GM21526 (cell line): Measurements from ENCODE around the gene ASPSCR1.

Experiments used
- ATAC-seq: cut with Tn5 transposase; IDR thresholded peaks from one replicate; pipeline ENCODE4 v1.9.1; 2021; ENCODE audit warnings: moderate library complexity; ENCODE audit not compliant: unreplicated experiment, low FRiP score

Gene ASPSCR1

DNA sequence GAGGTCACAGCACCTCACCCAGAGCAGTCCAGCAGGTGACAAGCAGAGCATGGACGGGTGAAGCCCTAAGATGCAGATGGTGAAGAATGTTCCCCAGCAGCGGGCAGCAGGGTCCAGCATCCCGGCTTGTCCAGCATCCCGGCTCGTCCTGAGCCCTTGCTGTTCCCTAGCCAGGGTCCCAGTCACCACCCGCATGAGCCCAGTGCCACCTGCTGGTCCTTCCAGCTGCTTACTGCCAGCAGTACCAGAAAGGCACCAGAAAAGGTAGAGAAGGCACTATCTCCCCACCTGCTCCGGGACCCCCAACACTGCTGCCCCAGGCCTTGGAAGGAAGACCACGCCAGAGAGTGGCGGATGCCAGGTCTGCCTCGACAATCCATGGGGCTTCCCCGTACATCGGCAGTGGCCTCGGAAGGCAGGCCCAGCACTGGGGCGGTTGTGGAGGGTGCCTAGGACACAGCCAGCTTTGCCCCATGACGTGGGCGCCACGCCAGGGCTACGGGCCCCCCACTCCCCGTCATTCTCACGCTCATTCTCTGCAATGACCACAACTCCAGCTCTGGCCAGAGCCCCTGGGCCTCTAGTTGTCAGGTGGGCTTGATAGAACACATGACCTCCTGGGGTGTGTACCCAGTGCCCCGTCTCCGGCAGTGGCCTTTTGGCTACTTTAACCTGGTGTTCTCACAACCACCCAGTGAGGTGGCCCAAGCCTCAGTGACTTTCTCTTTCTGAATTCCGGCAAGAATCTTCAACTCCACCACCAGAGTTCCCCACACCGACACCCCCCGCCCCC is 43.9 kb downstream of the ASPSCR1 start:
- no peak for ATAC-seq

DNA sequence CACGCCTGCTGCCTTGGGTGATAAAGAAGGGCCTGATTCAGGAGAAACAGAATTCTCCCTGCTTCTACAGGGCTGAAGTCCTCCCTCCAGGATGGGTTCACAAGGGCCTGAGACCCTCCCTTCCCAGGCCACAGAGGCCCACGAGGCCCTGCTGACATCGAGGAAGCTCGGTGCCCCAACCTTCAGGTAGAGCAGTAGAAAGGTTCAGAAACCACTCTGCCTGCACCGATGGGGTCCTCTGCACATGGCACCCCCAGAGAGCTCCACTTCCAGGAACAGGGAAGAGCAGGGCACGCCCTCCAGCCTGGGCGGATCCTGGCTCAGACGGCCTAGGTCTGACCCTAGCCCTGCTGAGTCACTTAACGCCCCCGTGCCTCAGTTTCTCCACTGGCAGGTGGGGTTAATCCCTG is 44.5 kb downstream of the ASPSCR1 start:
- no peak for ATAC-seq

DNA sequence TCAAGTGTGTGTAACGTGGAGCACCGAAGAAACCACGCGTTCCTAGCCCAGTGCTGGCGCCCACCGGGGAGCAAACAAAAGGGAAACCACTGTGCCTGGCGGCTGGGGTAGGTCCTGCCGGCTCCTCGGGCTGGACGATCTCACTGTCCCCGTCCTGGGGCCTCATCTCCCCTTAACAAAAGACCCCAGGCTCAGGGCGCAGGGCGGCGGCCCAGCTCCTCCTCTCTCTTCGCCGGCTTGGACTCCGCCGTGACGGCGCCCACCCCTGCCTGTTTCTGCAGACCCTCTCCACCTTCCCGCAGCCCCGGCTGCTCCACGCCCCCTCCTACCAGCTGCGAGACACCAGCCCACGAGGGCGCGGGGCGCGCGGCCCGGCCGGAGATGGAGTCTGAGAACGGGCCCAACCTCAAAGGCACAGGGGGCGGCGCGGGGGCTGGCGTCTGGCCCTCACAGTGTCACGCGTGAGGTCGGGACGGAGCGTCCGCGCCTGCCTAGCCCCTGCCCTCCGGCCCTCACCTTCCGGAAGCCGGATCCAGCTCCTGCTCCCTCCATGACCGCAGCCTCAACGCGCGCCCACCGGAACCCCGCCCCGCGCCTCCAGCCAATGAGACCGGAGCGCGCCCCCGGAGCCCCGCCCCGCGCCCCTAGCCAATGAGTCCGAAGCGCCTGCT is 45.0 kb downstream of the ASPSCR1 start, which contains the start of gene CENPX:
Gene CENPX (minus strand): TSS at position 569 of the 671 bp plus-strand sequence. CDS start 17 bp downstream, at position 552.
- peak; percentile 9 for ATAC-seq

DNA sequence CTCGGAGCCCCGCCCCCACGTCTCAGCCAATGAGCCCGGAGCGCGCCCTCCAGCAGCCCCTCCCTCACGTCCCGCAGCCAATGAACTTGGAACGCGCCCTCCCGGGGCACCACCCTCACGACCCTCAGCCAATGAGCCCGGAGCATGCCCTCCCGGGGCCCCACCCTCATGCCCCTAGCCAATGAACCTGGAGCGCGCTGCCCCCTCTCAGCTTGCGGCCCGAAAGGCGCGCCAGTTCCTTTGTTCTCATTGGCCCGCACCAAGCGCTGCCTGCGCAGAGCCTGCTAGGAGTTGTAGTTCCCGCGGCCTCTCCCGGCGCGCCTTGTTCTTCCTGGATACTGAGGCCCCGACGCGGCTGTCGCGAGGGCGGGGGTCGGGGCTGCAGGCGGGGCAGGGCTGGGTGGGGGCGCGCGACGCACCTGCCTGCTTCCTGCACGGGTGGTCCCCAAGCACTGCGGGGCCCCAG is 45.6 kb downstream of the ASPSCR1 start, which contains the start of gene LRRC45:
Gene LRRC45 (plus strand): TSS at position 325 of the 466 bp plus-strand sequence. CDS start 339 bp downstream, outside the sequence.
- peak; percentile 75 for ATAC-seq

DNA sequence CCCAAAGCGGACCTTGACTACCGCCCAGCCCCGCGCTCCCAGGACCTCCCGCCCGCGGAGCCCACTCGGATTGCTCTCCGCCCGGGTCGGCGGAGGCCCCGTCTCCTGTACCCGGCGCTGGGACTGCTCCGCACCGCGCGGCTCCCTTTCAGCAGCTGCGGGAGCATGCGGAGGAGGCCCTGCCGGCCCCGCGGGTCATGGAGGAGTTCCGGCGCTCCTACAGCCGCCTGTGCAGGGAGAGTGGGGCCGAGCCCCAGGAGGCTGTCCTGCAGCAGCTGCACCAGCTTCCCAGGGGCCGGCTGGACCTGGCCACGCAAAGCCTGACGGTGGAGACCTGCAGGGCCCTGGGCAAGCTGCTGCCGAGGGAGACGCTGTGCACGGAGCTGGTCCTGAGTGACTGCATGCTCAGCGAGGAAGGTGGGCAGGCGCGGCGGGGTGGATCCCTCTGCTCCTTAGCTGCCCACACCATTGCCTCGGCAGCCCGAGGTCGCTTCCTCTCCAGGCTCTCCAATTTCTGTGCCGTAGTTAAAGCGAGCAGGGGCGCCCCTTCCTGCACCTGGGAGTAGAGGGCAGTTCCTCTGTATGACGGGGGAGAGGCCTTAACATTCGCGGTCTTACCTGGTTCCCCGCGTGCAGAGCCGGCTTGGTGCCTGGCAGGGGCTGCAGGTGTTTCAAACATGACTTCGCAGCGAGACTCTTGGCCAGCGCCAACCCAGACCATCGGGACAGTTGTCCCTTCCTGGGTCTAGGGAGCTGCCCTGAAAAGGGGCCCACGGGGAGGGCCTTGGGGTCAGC is 46.2 kb downstream of the ASPSCR1 start:
- no peak for ATAC-seq

DNA sequence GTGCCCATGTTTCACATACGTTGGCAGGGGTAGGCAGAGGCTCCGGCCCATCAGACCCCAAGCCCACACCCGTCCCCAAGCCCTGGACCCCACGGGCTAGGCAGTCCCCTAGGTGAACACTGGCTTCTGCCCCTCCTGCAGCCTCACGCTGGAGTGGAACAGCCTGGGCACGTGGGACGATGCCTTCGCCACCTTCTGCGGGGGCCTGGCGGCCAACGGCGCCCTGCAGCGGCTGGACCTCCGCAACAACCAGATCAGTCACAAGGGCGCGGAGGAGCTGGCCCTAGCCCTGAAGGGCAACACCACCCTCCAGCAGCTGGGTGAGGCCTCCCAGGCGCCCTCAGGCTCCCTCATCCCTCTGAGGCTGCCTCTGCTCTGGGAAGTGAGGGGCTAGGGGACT is 47.4 kb downstream of the ASPSCR1 start:
- no peak for ATAC-seq

DNA sequence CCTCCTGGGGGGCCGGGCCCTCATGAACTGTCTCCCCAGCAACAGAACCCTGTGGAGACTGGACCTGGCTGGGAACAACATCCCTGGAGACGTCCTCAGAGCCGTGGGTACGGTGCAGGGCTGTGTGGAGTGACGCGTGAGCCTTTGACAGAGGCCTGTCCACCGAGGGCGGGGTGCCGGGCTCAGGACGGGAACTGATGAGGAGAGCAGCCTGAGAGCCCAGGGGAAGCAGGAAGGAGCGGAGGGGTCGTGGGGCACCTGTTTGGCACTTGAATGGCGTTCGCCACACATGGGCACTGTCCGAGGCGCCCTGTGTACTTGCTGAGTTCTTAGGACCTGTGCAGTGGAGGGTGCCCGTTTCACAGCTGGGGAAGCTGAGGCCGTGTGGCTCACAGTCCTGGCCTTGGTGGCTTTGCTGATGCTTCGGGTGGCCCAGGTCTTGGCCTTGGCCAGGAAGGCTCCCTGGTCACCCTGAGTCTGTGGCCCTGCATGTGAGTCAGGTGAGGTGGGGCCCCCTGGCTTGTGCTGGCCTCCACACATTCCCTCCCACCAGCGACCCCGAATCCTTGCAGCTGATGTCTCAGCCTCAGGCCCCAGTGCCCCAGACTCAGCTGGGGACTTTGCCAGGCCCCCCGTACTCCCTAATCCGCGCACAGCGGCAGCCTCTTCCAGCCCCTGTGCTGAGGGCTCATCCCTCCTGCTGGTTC is 48.1 kb downstream of the ASPSCR1 start:
- ATAC-seq, result no peak

DNA sequence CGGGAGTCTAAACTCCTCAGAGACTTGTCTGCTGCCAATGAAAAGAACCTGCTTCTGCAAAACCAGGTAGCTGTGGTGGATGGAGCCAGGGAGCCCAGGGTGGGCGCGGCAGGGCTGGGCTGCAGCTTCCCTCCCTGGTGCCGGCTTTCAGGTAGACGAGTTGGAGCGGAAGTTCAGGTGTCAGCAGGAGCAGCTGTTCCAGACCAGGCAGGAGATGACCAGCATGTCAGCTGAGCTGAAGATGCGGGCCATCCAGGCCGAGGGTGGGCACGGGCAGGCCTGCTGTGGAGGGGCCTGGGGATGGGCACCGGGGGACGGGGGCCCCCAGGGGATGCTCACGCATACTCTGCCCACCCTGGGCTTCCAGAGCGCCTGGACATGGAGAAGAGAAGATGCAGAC is 50.8 kb downstream of the ASPSCR1 start:
- ATAC-seq, result no peak

DNA sequence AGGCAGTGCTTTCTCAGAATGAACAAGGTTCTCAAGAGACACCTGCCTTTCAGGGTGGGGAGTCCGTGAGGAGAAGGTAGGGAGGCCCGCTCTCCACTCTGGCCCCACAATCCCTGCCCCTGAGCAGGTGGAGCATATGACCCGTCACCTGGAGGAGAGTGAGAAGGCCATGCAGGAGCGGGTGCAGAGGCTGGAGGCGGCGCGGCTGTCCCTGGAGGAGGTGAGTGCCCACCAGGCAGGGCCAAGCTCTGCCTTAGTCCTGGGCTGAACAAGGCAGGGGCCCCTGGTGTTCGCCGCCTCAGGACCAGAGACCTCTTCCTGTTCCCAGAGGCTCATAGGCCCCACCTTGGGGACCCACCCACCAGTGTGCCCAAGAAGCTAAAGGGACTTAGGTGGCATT is 51.5 kb downstream of the ASPSCR1 start:
- ATAC-seq, result no peak

DNA sequence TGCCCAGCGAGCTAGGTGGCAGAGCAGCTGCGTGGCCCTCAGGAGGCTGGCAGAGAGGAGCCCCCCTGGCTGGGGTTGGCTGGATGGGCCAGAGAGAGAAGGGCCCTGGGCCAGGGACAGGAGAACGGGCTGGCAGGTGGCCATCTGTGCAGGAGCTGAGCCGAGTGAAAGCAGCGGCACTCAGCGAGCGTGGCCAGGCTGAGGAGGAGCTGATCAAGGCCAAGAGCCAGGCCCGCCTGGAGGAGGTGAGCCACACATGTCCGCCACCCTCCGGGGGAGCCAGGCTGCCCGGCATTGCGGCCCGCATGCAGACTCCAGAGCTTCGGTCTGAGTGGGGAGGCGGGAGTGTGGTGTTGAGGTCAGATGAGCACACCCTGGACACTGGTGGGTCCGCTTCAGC is 52.0 kb downstream of the ASPSCR1 start:
- no peak for ATAC-seq

DNA sequence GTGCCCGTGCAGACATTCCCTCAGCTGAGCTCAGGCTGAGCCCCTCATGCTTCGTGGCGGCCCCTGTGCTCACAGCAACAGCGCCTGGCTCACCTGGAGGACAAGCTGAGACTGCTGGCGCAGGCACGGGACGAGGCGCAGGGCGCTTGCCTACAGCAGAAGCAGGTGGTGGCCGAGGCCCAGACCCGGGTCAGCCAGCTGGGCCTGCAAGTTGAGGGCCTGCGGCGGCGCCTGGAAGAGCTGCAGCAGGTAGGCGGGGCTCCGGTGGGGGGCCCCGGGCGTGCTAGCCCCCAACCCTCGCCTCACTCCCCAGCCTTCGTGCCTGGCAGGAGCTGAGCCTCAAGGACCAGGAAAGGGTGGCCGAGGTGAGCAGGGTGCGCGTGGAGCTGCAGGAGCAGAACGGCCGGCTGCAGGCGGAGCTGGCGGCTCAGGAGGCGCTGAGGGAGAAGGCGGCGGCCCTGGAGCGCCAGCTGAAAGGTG is 52.6 kb downstream of the ASPSCR1 start:
- ATAC-seq, result no peak

DNA sequence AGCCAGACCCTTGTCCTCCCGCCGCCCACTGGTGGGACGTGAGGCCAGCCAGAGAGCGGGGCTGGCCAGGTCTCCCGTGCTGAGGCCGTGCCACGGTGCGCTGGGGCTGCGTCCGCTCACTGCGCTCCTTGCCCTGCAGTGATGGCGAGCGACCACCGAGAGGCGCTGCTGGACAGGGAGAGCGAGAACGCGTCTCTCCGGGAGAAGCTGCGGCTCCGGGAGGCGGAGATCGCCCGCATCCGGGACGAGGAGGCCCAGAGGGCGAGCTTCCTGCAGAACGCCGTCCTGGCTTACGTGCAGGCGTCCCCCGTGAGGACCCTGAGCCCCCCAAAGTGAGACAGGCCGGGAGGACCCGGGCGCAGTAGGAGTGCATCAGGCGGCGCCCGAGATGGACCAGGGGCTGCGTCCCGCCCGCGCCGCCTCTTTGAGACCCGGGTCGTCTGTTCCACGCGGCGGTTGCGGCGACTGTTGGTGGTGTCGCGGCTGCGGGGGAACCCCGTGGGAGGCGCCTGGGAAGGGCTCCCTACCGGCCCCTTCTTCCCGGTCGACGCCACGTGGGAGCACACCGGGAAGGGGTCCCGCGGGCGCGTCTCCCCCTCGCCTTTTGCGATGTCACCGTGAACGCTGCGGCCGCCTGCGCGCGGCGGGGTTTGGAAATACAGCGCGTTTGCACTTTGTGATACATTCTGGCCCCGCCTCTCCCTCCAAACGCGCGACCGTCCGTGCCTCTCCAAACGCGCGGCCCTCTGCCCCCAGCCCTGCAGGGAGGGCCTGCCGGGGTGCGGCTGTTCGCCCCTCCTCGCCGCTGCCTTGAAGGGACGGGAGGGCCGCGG is 53.3 kb downstream of the ASPSCR1 start:
- no peak for ATAC-seq

DNA sequence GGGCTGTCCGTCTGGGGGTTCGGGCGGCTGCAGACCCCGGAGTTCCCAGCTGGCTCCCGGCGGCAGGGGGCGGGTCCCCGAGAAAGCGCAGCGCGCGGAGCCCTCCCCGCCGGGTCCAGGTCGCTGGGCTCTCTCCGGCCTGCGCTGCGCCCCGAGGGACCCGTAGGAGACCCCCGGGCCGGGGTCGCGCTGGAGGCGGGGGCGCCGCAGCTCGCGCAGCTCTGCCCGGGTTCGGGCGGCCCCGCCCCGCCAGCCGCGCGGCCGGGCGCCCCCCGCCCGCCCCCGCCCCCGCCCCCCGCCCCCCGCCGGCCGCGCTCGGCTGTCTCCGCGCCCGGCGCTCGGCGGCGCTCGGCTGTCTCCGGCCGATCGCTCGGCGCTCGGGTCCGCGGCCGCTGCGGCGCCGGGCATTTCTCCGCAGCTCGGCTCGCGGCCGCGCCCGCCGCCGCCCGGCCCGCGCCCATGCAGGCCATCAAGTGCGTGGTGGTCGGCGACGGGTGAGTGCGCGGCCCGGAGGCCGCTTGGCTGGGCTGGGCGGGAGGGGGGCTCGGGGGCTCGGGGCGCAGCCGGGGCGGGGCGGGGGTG is 54.0 kb downstream of the ASPSCR1 start, which contains the start of gene RAC3:
Gene RAC3 (plus strand): TSS at position 376 of the 582 bp plus-strand sequence. CDS start 84 bp downstream, at position 460.
- no peak for ATAC-seq

DNA sequence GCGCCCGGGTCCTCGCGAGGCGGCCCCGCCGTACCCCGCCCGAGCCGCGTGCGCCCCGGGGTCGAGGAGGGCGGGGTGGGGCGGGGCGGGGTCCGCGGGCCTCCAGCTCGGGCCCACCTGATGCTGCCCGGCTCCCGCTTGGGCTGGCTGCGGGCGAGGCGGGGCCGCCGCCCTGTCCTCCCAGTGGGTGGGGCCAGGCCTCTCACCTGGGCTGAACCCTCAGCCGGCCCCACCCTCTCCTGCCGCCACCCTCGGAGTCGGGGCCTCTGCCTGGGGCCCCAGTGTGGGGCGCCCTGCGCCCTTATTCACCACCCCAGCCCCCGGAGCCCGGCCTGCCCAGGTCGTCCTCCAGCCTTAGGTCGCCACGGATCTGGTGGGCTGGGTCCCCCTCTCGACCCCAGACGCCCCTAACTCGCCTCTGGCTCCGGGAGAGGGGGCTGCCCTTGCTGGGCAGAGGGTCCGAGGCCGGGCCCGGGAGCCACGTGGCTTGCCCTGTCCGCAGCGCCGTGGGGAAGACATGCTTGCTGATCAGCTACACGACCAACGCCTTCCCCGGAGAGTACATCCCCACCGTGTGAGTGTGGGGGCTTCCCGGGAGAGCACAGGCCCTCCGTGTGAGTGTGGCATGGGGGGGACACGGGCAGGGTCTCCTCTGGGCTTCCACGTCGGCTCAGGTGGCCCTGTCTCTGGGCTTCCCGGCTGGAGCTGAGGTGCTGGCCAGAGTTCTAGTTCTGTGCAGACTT is 54.6 kb downstream of the ASPSCR1 start:
- ATAC-seq, result no peak

DNA sequence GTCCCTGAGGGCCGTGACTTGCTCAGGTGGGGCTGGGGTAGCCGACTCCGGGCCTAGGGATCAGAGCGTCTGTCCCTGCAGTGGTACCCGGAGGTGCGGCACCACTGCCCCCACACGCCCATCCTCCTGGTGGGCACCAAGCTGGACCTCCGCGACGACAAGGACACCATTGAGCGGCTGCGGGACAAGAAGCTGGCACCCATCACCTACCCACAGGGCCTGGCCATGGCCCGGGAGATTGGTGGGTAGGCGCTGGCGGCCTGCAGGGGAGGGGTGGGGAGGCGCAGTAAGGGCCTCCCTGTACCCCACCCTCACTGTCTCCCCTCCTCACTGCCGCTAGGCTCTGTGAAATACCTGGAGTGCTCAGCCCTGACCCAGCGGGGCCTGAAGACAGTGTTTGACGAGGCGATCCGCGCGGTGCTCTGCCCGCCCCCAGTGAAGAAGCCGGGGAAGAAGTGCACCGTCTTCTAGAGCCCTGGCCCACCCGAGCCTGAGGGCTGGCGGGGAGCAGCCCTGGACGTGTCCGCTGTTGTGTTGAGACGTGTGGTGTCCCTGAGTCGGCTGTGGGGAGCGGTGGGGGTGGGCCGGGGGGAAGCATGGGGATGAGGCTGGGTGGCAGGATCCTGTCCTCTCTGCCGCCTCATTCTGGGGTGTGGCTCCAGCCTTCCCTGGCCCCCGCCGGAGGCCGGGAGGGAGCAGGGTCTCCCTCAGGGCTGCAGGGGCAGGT is 56.1 kb downstream of the ASPSCR1 start:
- ATAC-seq, result no peak

DNA sequence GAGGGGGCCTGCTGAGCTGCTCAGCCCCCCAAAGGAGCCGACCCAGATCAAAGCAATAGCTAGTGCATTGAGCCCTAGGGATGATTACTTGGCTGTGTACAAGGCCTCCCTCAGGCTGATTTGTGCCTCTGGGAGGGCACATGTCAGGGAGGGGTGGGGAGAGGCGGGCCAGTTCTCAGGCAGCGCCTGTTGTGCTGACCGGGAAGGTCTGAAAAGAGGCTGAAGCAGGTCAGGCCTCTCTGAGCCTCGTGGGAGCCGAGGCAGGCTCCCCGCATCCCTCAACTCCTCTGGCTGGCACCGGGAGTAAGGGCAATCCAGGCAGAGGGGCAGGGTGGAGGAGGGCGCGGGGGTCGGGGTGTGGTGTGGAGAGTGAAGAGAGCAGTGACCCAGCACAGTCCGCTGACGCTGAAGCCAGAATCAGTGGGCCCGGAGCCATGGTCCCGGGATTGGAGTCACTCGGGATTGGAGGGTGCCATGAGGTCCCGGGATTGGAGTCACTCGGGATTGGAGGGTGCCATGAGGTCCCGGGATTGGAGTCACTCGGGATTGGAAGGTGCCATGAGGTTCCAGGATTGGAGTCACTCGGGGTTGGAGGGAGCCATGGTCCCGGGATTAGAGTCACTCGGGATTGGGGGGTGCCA is 57.1 kb downstream of the ASPSCR1 start:
- ATAC-seq, result no peak

DNA sequence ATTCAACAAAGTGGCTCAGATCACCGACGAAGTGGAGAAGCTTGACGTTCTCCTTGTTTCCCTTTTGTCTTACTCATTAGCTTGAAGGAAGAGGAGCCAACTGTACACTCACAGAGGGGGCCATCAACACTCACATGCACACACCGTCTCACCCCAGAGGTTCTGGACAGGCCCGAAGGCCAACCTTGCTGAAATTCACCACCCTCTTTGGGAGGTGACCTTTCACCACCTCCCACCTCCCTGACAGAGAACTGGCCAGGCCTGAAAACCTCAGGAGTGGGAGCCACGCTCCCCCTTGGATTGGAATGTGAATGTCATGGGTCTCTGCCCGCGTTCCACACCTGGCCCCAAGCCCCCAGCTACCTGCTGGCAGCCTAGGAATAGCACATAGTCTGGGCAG is 58.1 kb downstream of the ASPSCR1 start:
- no peak for ATAC-seq
